HS-5 (cell line): ENCODE measurements around the gene TMEM81.

Source experiments
- DNase-seq: peaks from one replicate; pipeline ENCODE4 v3.0.0-alpha.2; 2012; ENCODE audit warnings: low read depth

TMEM81 gene

GRCh38 chr1:205058853-205059252 lies 25.4 kb downstream of the TMEM81 start:
- no peak for DNase-seq

GRCh38 chr1:205057808-205058575 lies 26.3 kb downstream of the TMEM81 start:
- no peak for DNase-seq

- no peak for DNase-seq
Measured at GRCh38 chr1:205056956-205057568, 27.2 kb downstream of the TMEM81 start.

GRCh38 chr1:205056188-205056611 lies 28.1 kb downstream of the TMEM81 start:
- no peak for DNase-seq

DNA sequence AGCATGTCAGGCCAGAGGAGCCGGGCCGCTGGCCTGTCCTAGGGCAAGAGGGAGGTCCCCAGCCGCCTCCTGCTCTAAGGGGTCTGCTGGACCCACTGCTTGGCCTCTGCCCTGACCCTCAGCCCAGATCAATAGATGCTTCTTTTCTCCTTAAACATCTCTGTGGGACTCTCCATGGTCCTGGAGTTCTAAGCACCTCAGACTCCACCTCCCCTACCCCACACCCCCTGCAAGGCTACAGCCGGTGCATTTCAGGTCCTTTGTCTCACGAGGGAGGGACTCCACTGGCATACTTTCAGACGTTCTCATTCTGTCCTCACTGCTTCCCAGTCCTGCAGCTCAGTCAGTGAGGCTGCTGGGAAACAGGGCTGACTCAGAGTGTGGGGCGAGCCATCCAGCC lies 30.2 kb downstream of the TMEM81 start:
- DNase-seq: no peak

- no peak for DNase-seq
Measured at GRCh38 chr1:205053296-205053695, 31.0 kb downstream of the TMEM81 start.

- no peak for DNase-seq
Measured at GRCh38 chr1:205052690-205053089, 31.6 kb downstream of the TMEM81 start.

- DNase-seq: no peak
Measured at GRCh38 chr1:205049479-205049878, 34.8 kb downstream of the TMEM81 start.

DNA sequence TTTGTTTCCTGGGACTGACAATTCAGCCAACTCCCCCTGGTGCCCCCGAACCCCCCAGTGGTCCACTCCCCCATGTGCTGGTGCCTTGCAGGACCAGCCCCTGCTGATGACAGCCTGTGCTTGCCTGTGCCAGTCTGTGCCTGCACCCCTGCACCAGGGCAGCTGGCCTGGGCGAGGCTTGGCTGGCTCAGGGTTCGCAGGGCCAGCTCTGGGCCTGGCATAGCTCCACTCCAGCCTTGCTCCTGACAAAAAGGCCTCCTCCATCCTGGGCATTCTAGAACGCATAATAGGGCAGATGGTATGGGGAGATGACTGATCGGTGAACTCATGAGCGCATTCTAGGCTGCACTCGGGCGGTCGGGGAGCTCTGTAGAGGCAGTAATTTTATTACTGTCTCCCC lies 35.9 kb downstream of the TMEM81 start:
- no peak for DNase-seq

GRCh38 chr1:205047764-205048231 lies 36.5 kb downstream of the TMEM81 start:
- no peak for DNase-seq

- no peak for DNase-seq
Measured at GRCh38 chr1:205046870-205047269, 37.4 kb downstream of the TMEM81 start.

DNA sequence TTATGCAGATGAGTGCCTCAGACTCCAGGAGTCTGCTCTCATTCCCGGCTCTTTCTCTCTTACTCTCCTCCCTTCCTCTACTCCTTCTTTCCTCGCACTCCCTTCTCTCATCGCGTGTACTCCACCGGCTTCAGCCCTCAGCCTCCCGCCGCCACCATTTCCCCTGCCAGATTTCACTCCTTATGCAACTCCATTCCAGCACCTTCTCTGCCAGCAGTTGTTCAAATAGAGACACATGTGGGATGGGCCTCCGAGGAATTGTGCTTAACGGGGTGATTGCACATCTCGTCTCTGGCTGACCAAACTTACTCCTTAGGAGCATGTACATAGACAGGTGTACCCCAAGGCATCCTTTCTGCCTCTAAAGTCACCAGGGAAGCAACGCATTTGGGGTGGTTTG lies 39.1 kb downstream of the TMEM81 start:
- DNase-seq: no peak

GRCh38 chr1:205044741-205045140 lies 39.5 kb downstream of the TMEM81 start:
- no peak for DNase-seq

DNA sequence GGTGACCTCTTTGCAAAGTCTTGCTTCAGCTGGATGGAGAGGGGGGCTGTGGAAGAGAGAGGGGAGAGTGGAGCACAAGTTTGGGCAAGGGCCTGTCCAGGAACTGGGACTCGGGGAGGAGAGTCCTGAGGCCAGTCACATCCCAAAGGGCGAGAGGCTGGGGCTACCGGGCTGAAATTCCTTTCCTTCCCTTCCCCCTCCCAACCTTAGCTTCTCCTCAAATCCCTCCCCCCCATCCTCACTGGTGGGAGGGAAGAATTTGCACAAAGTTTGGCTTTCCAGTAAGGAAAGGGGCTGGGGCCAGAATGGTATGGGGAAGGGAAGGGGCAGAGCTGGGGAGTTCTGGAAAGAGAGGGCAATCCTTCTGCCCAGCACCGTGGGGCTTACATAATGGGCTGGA lies 40.4 kb downstream of the TMEM81 start:
- DNase-seq: no peak

GRCh38 chr1:205042911-205043806 lies 41.1 kb downstream of the TMEM81 start, which contains the start of gene CNTN2:
TSS of gene CNTN2 (plus strand) at chr1:205043212. CDS start at chr1:205053186, 9,974 bp downstream.
- DNase-seq: no peak

DNA sequence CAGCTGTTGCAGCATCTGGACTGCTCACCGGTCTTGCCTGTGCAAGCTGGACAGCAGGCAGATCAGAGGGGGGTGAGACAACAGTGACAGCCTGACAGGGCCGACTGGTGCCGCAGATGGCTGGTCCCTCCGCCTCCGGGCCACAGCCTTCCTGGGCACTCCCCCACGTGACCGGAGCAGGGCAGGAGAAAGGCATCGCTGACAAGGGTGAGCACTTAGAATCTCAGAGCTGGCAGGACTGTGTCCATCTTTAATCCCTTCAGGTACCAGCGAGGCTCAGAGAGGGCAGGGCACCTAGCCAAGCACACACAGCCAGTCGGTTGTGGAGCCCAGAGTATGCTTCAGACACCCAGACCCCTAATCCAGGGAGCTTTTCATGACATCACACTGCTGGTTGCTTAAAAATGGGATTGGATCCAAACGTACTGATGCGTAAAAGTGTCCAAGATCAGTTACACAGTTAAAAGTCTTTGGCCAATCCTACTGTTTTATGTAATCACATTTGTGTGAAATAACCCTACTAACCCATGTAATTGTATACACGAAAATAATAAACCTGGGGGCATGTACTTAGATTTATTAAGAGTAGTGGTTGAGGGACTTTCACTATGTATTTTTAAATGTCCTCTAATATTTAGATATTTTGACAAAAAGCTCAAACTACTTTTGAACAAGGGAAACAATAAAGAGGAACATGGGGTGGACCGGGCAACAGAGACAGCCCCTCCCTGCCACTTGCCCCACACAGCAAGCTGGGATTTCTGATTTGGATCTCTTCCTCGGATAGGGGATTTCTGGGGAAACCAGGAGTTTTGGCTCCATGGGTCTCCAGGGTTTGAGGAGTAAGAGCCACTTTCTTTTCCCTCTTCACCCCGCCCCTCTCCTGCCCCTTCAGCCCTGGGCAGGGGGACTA lies 42.0 kb downstream of the TMEM81 start:
- DNase-seq: no peak

GRCh38 chr1:205041001-205041715 lies 43.1 kb downstream of the TMEM81 start:
- no peak for DNase-seq

- no peak for DNase-seq
Measured at GRCh38 chr1:205038132-205038786, 46.0 kb downstream of the TMEM81 start.

DNA sequence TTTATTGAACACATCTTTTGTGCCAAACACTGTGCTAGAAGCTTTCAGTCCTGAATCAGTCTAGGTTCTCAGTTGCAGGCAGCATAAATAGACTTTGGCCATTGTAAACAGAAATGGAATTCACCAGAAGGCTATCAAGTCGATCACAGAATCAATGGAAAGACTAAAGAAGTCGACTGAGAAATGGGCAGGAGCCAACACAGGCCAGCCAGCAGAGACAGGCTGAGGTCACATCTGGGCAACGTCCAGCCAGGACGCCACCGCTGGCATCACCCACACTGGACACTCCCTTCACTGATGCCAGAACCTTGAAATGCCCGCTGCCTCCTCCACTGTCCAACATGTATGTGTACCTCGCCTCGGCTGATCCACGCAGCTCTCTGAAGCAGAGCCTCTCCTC lies 46.7 kb downstream of the TMEM81 start:
- no peak for DNase-seq
